HG02973 (cell line): Measurements from ENCODE around the gene PRR4.

ENCODE experiments used
- ATAC-seq: cut with Tn5 transposase; IDR thresholded peaks from one replicate; pipeline ENCODE4 v1.9.1; 2021; ENCODE audit warnings: moderate library complexity; ENCODE audit not compliant: unreplicated experiment

The PRR4 gene

DNA sequence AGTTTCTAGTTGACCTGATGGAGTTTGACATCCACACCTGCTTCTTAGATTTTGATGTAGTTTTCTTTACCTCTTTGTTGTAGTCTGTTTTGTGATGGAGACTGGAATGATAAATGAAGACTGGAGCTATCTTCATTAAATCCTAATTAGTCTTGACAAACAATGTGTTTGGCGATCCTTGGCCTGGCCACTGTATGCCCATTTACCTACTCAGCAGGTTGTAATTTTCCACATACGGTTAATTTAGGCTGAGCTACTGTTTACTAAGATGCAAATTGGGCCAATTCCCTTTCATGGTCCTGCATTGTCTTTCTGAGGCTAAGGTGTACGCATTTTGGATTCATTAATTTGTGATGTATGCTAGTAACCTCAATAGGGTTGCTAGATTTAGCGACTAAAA is 46.7 kb downstream of the PRR4 start, which contains the start of gene TAS2R7:
Gene TAS2R7, minus strand, starts transcription at position 41 of the 400 bp plus-strand sequence. CDS start 57 bp downstream, outside the sequence.
- no peak for ATAC-seq

- no peak for ATAC-seq
Observed at GRCh38 chr12:10801741-10802140, 47.5 kb downstream of the PRR4 start.
